ENCODE results near the gene CDO1. TPM values are rescaled to one million over a fixed set of nuclear protein-coding genes. Genes with fewer than 3 reads are reported as not detected.
A peak's percentile ranks its signal among the peaks of the same experiment; 100 is the strongest.

Gene CDO1
- total and polyA plus RNA-seq, 2 of the 8 experiments (the other 6 are each of a cell fraction or from before 2014, with no cell fraction given): 26.1 to 29.5 TPM

DNA sequence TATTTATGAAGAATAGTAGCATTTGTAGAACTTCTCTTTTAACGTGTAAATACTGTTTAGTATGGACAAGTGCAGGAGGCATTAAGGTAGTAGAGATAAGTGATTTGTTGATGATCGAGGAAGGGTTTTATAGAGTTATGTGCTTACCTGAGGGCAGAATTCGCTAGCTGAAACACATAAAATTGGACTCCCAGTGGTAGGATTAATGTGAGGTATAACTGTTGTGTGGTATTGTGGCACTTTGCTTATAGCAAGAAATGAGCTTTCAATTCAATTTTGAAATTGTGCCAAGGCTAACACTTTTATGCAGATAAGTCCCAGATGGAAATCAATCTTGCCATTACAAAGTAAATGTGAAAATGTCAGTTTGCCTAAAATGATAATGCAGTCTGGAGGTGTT, 26.5 kb upstream of the CDO1 start:
- Histone ChIP-seq H3K23me2 (ENCODE audit: low read depth, low read length) (peaks cover 5% of the 10 kb centered on the region; the same call in 1 of the 2 replicates), H3K23ac (ENCODE audit: insufficient read length) (no peak overlapping the region), H3K14ac (ENCODE audit: insufficient read length) (no peak overlapping the region), H3K9me3 (ENCODE audit: insufficient read depth in 2 of 2, low read depth in 1 of 2, low read length in 1 of 2) (no peaks in the 10 kb centered on the region), H4K8ac (ENCODE audit: extremely low read depth, insufficient read depth, low read length) (no peak overlapping the region), H3K36me3 (ENCODE audit: control insufficient read depth in 2 of 4, insufficient read depth in 4 of 4, low read length in 3 of 4) (no peaks in the 10 kb centered on the region; a peak in 1 of 8 replicates), H3K56ac (replicated peaks; ENCODE audit: insufficient read length, low read depth, low read length) (no peak overlapping the region), H2BK12ac (ENCODE audit: low read depth, low read length) (no peak overlapping the region), H2AK5ac (ENCODE audit: low read depth, low read length) (no peak overlapping the region), H3K27me3 (replicated peaks in 1 of 4; ENCODE audit: control insufficient read depth in 3 of 4, extremely low read depth in 1 of 4, insufficient read depth in 3 of 4, low read length in 3 of 4) (no peaks in the 10 kb centered on the region), H3K4me1 (replicated peaks in 1 of 4; ENCODE audit: control insufficient read depth in 3 of 4, insufficient read depth in 4 of 4, low read length in 3 of 4) (peaks cover 0 to 5% (median 1%) of the 10 kb centered on the region in 4 experiments; a peak in 2 of 7 replicates), H3K79me2 (ENCODE audit: control insufficient read depth in 1 of 2, insufficient read depth in 2 of 2, low read length in 2 of 2) (peaks cover 6 to 84% of the 10 kb centered on the region in 2 experiments; a peak in 3 of 4 replicates), H2BK15ac (ENCODE audit: low read length) (no peak overlapping the region), H3K79me1 (ENCODE audit: low read depth, low read length) (peaks cover 4% of the 10 kb centered on the region; the same call in 1 of the 2 replicates), H3K27ac (ENCODE audit: low read depth, low read length) (no peak overlapping the region), H2BK20ac (ENCODE audit: low read length) (no peak overlapping the region), H4K91ac (replicated peaks; ENCODE audit: insufficient read length, low read length) (no peak overlapping the region), H3K4me2 (ENCODE audit: insufficient read depth in 1 of 2, low read depth in 2 of 2, low read length in 2 of 2) (peak overlapping the region; percentile 90 to 96), H2BK120ac (replicated peaks; ENCODE audit: low read depth, low read length) (no peak overlapping the region), H4K20me1 (replicated peaks in 1 of 2; ENCODE audit: control insufficient read depth in 1 of 2, insufficient read depth in 2 of 2, low read length in 2 of 2) (peaks cover 7 to 9% of the 10 kb centered on the region in 2 experiments), H3K4ac (replicated peaks; ENCODE audit: insufficient read length, low read depth, low read length) (no peak overlapping the region), H3K4me3 (ENCODE audit: extremely low read depth in 1 of 4, insufficient read depth in 2 of 4, low read depth in 3 of 4, low read length in 4 of 4) (peak overlapping the region; percentile 75 to 89 (median 84); a peak in 5 of 8 replicates), H3K18ac (ENCODE audit: extremely low read depth, low read length) (no peak overlapping the region), H3K9ac (replicated peaks in 1 of 4; ENCODE audit: extremely low read depth in 1 of 4, low read depth in 3 of 4, low read length in 3 of 4) (no peak overlapping the region; a peak in 1 of 7 replicates), H2AFZ (ENCODE audit: low read length) (no peak overlapping the region), H2BK5ac (ENCODE audit: low read depth, low read length) (no peak overlapping the region), H4K5ac (ENCODE audit: insufficient read length, low read depth, low read length) (no peak overlapping the region)
- DNase-seq (ENCODE audit: low read depth in 1 of 2, low spot score in 2 of 2) (no peak), FAIRE-seq (no peak)
- ChIA-PET POLR2A (ENCODE audit: partially characterized antibody) (interaction anchor here (0.7 to 1.2 kb wide), 3 partner anchors 17 to 218 kb away, joined by 3 read pairs; no protein-coding TSS in a partner anchor), CTCF (ENCODE audit: partially characterized antibody) (interaction anchor here (0.8 to 1.2 kb wide), 4 partner anchors 11 to 225 kb away, joined by 3 to 7 read pairs (median 3); no protein-coding TSS in a partner anchor)
- WGBS, 2 experiments (ENCODE audit: extremely low coverage in 1 of 2, insufficient coverage in 1 of 2, insufficient read length in 1 of 2, insufficient replicate concordance in 2 of 2, low coverage in 1 of 2, low lambda C conversion rate in 2 of 2, missing lambda C conversion rate in 1 of 2): 56 to 100% methylated on average over 1 to 3 of the region's 3 CpGs
